ENCODE data around the gene PCDH9. TPM values are rescaled to one million over a fixed set of nuclear protein-coding genes. Genes with fewer than 3 reads are reported as not detected.

PCDH9 gene
- total and polyA plus RNA-seq, 2 of the 13 experiments (the other 11 are each of a cell fraction or from before 2014, with no cell fraction given) = 0.09 TPM; not detected in 1

- TF ChIP-seq SKIL (CRISPR knock-in tag; IDR thresholded peaks at IDR 0.05; ENCODE audit: borderline replicate concordance) (no peak), TBX2 (CRISPR knock-in tag; IDR thresholded peaks at IDR 0.05; ENCODE audit: borderline replicate concordance) (no peak), ATF6 (CRISPR knock-in tag; conservative IDR thresholded peaks at IDR 0.05) (no peak), NFYC (CRISPR knock-in tag; IDR thresholded peaks at IDR 0.05) (no peak), RNF2 (conservative IDR thresholded peaks at IDR 0.05; ENCODE audit: low read depth) (no peak)
Observed at GRCh38 chr13:67043901-67044300, 186.2 kb downstream of the PCDH9 start (continued).

- H2AFZ ChIP-seq (ENCODE audit: low read length) = no peak overlapping the region
- in situ Hi-C loops (cut with HindIII; ENCODE audit: extremely low pct_ligation_motif_present, low pct_unique_long_range_greater_than_20kb) (no loop called here), intact Hi-C loops (cut with micrococcal nuclease; ENCODE audit: unreplicated experiment) (no loop called here)
- H3K79me2 ChIP-seq (ENCODE audit: insufficient read depth, low read length) = no peaks in the 10 kb centered on the region
- no peaks in the 10 kb centered on the region for H3K27me3 ChIP-seq (ENCODE audit: control insufficient read depth in 1 of 2, insufficient read depth in 2 of 2, low read length in 2 of 2)
- no peaks in the 10 kb centered on the region for H3K4me1 ChIP-seq (ENCODE audit: insufficient read depth, low read length)
- DNase-seq (ENCODE audit: low spot score) (no peak), FAIRE-seq (no peak), ATAC-seq (no peak)
- no peaks in the 10 kb centered on the region for H4K20me1 ChIP-seq (ENCODE audit: insufficient read depth, low read length)
- no peak overlapping the region for H3K4me2 ChIP-seq (ENCODE audit: low read depth, low read length)
- WGBS (ENCODE audit: low lambda C conversion rate) = 2% methylated on average over 2 of the region's 2 CpGs
- CTCF ChIA-PET (ENCODE audit: low intra/inter-chr PET ratio, low total read pairs) = no interaction called here
- no peak overlapping the region for H3K9ac ChIP-seq (ENCODE audit: insufficient read depth, low read depth, low read length)
- TF ChIP-seq ZNF18 (CRISPR knock-in tag; IDR thresholded peaks at IDR 0.05; ENCODE audit: insufficient replicate concordance) (no peak), CENPBD1 (CRISPR knock-in tag; IDR thresholded peaks at IDR 0.05; ENCODE audit: borderline replicate concordance, low read depth) (no peak), ZNF605 (CRISPR knock-in tag; IDR thresholded peaks at IDR 0.05) (no peak)
- no peak overlapping the region for H3K4me3 ChIP-seq (replicated peaks in 1 of 3; ENCODE audit: insufficient read depth in 1 of 3, low read depth in 2 of 3, low read length in 3 of 3)
- no peaks in the 10 kb centered on the region for H3K9me3 ChIP-seq (ENCODE audit: low read length)
- POLR2A ChIA-PET = no interaction called here
- H3K27ac ChIP-seq (ENCODE audit: extremely low read length, insufficient read depth, low read length) = no peak overlapping the region
- no peaks in the 10 kb centered on the region for H3K36me3 ChIP-seq (replicated peaks in 1 of 2; ENCODE audit: control insufficient read depth in 1 of 2, insufficient read depth in 2 of 2, low read length in 2 of 2)
- no TSS peak for BruUV-seq (replicated peaks)
Observed at GRCh38 chr13:67042556-67042955, 187.6 kb downstream of the PCDH9 start.
